ENCODE results near the gene INMT. TPM values are rescaled to one million over a fixed set of nuclear protein-coding genes. Genes with fewer than 3 reads are reported as not detected.

INMT gene
- total and polyA plus RNA-seq, 2 of the 8 experiments (the other 6 are each of a cell fraction or from before 2014, with no cell fraction given), result 0.60 to 0.94 TPM

GRCh38 chr7:30722187-30722586 lies 29.7 kb upstream of the INMT start (continued):
- TF ChIP-seq, protein P1, sequence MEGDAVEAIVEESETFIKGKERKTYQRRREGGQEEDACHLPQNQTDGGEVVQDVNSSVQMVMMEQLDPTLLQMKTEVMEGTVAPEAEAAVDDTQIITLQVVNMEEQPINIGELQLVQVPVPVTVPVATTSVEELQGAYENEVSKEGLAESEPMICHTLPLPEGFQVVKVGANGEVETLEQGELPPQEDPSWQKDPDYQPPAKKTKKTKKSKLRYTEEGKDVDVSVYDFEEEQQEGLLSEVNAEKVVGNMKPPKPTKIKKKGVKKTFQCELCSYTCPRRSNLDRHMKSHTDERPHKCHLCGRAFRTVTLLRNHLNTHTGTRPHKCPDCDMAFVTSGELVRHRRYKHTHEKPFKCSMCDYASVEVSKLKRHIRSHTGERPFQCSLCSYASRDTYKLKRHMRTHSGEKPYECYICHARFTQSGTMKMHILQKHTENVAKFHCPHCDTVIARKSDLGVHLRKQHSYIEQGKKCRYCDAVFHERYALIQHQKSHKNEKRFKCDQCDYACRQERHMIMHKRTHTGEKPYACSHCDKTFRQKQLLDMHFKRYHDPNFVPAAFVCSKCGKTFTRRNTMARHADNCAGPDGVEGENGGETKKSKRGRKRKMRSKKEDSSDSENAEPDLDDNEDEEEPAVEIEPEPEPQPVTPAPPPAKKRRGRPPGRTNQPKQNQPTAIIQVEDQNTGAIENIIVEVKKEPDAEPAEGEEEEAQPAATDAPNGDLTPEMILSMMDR (IDR thresholded peaks at IDR 0.05; ENCODE audit: control extremely low read depth in 1 of 3, insufficient read depth in 1 of 3, low read depth in 1 of 3, low read length in 3 of 3), result no peak
- TF ChIP-seq CEBPB (IDR thresholded peaks at IDR 0.05; ENCODE audit: low read depth, low read length), result no peak
